Measurements from ENCODE around the gene PDZRN4.

GRCh38 chr12:41409628-41410027, 221.5 kb downstream of the PDZRN4 start:
- TF ChIP-seq ESRRG (CRISPR knock-in tag; IDR thresholded peaks at IDR 0.05) (no peak), BACH2 (CRISPR knock-in tag; IDR thresholded peaks at IDR 0.05; ENCODE audit: borderline replicate concordance) (no peak), OSR1 (CRISPR knock-in tag; IDR thresholded peaks at IDR 0.05) (no peak), PATZ1 (CRISPR knock-in tag; IDR thresholded peaks at IDR 0.05; ENCODE audit: borderline replicate concordance) (no peak), ZNF8 (CRISPR knock-in tag; IDR thresholded peaks at IDR 0.05) (no peak), GLIS3 (CRISPR knock-in tag; IDR thresholded peaks at IDR 0.05) (no peak), ZFP30 (CRISPR knock-in tag; IDR thresholded peaks at IDR 0.05) (no peak), SNAI2 (CRISPR knock-in tag; IDR thresholded peaks at IDR 0.05) (no peak), ZC3H10 (CRISPR knock-in tag; IDR thresholded peaks at IDR 0.05) (no peak), TCF4 (CRISPR knock-in tag; IDR thresholded peaks at IDR 0.05; ENCODE audit: borderline replicate concordance) (no peak)
